ENCODE data around the gene PDGFA. TPM values are rescaled to one million over a fixed set of nuclear protein-coding genes. Genes with fewer than 3 reads are reported as not detected.

PDGFA gene
- total RNA-seq (2022; extraction: Qiagen RNA extraction) = 30.2 to 36.4 TPM (median 35.7 TPM) in 5 replicates

GRCh38 chr7:519484-520390, at the start of gene PDGFA:
Gene PDGFA (minus strand): TSS chr7:519846. CDS start chr7:519001, 845 bp downstream.

Other genes starting within 250 kb of the PDGFA start
- gene FOXL3, start 229.7 kb downstream of the PDGFA start, total RNA-seq (2022; extraction: Qiagen RNA extraction) = not detected in 5 replicates
- gene DNAAF5, start 206.9 kb upstream of the PDGFA start, total RNA-seq (2022; extraction: Qiagen RNA extraction) = 41.8 to 52.4 TPM (median 48.3 TPM) in 5 replicates
- 29.1 to 35.7 TPM (median 33.7 TPM) in 5 replicates for gene PRKAR1B, start 207.4 kb upstream of the PDGFA start, total RNA-seq (2022; extraction: Qiagen RNA extraction)

Data from A549 treated with AZD2906 at 1 μM for 4 hours (cell line).